ENCODE results near the gene PSMD6.

- TF ChIP-seq CTCF (IDR thresholded peaks at IDR 0.05; ENCODE audit: low read depth, low read length) (no peak), EZH2phosphoT487 (IDR thresholded peaks at IDR 0.05; ENCODE audit: low read depth) (no peak)
These were observed 1.4 kb downstream of the PSMD6 start for GRCh38 chr3:64021922-64022321.

All from OCI-LY3 (cell line).